H1 (cell line): ENCODE data around the gene ATP8B2. TPM values are rescaled to one million over a fixed set of nuclear protein-coding genes. Genes with fewer than 3 reads are reported as not detected.

Experiments used
- CTCF ChIA-PET: fragments of 300-600 bp; sonication (Branson Sonifier 250); formaldehyde crosslinking; loops from one replicate; lab custom pipeline; 2021; ENCODE audit not compliant: partially characterized antibody; lab: Charles Lee
- POLR2A ChIA-PET: fragments of 300-600 bp; sonication (Branson Sonifier 250); formaldehyde crosslinking; loops from one replicate; lab custom pipeline; 2021; ENCODE audit warnings: inconsistent platforms; ENCODE audit not compliant: partially characterized antibody; lab: Charles Lee
- DNase-seq, 2 experiments: peaks; one replicate each; pipeline versions ENCODE4 v3.0.0 to v3.0.0-alpha.2; 2010 to 2022; ENCODE audit warnings: low spot score in 2 of 2, low read depth in 1 of 2, mixed read lengths in 1 of 2
- FAIRE-seq: peaks from 2 replicates; lab custom pipeline; 2011; peaks lifted over from hg19 to GRCh38; lab: Jason Lieb, UNC
- H2AFZ ChIP-seq: 2 replicates; pipeline ENCODE4 v1.8.1; 2012; ENCODE audit warnings: low read length, inconsistent platforms
- H2AK5ac ChIP-seq: 2 replicates; pipeline ENCODE4 v1.6.1; 2013; ENCODE audit warnings: low read depth, low read length
- H2BK120ac ChIP-seq: replicated peaks from 2 replicates; pipeline ENCODE3; 2013; ENCODE audit warnings: low read depth, low read length, inconsistent platforms
- H2BK12ac ChIP-seq: 2 replicates; pipeline ENCODE4 v1.6.1; 2013; ENCODE audit warnings: low read depth, low read length
- H2BK15ac ChIP-seq: 2 replicates; pipeline ENCODE4 v1.6.1; 2013; ENCODE audit warnings: low read length
- H2BK20ac ChIP-seq: 2 replicates; pipeline ENCODE4 v1.6.1; 2013; ENCODE audit warnings: low read length
- H2BK5ac ChIP-seq: 2 replicates; pipeline ENCODE4 v1.6.1; 2013; ENCODE audit warnings: low read depth, low read length
- H3K14ac ChIP-seq: 2 replicates; pipeline ENCODE4 v1.6.1; 2013; ENCODE audit warnings: inconsistent platforms; ENCODE audit not compliant: insufficient read length
- H3K18ac ChIP-seq: 2 replicates; pipeline ENCODE4 v1.6.1; 2013; ENCODE audit warnings: low read length; ENCODE audit errors: extremely low read depth
- H3K23ac ChIP-seq: 2 replicates; pipeline ENCODE4 v1.6.1; 2013; ENCODE audit warnings: inconsistent platforms; ENCODE audit not compliant: insufficient read length
- H3K23me2 ChIP-seq: 2 replicates; pipeline ENCODE4 v1.6.1; 2013; ENCODE audit warnings: low read depth, low read length
- H3K27ac ChIP-seq: 2 replicates; pipeline ENCODE4 v1.6.1; 2011; ENCODE audit warnings: low read depth, low read length, inconsistent platforms
- H3K27me3 ChIP-seq, 4 experiments: replicated peaks in 1 of 4; 1 replicate in 1 of 4; 2 replicates in 3 of 4; pipeline versions ENCODE4 v1.6.1 to v1.8.1; 2011 to 2013; ENCODE audit warnings: low read length in 3 of 4, mild to moderate bottlenecking in 3 of 4, inconsistent platforms in 2 of 4, mixed read lengths in 2 of 4, moderate library complexity in 1 of 4; ENCODE audit not compliant: control insufficient read depth in 3 of 4, insufficient read depth in 3 of 4; ENCODE audit errors: extremely low read depth in 1 of 4
- H3K36me3 ChIP-seq, 4 experiments: 2 replicates each; pipeline versions ENCODE4 v1.6.1 to v1.8.1; 2011 to 2013; ENCODE audit warnings: mild to moderate bottlenecking in 4 of 4, low read length in 3 of 4, moderate library complexity in 2 of 4, control low read depth in 1 of 4, inconsistent platforms in 1 of 4; ENCODE audit not compliant: insufficient read depth in 4 of 4, control insufficient read depth in 2 of 4
- H3K4ac ChIP-seq: replicated peaks from 2 replicates; pipeline ENCODE3; 2013; ENCODE audit warnings: low read length, low read depth, mixed read lengths, inconsistent platforms; ENCODE audit not compliant: insufficient read length
- H3K4me1 ChIP-seq, 4 experiments: replicated peaks in 1 of 4; 1 replicate in 1 of 4; 2 replicates in 3 of 4; pipeline versions ENCODE4 v1.6.1 to v1.8.1; 2011 to 2013; ENCODE audit warnings: low read length in 3 of 4, inconsistent platforms in 2 of 4, mixed read lengths in 1 of 4; ENCODE audit not compliant: insufficient read depth in 4 of 4, control insufficient read depth in 3 of 4
- H3K4me2 ChIP-seq, 2 experiments: 2 replicates each; pipeline versions ENCODE4 v1.6.1 to v1.8.1; 2011 to 2013; ENCODE audit warnings: low read depth in 2 of 2, low read length in 2 of 2, control low read depth in 1 of 2, inconsistent platforms in 1 of 2, mild to moderate bottlenecking in 1 of 2; ENCODE audit not compliant: insufficient read depth in 1 of 2
- H3K4me3 ChIP-seq, 4 experiments: fragments of 200-600, 300-600 bp in 1 of 4; sonication (generic), shearing (Covaris generic), sonication (Bioruptor Twin) in 1 of 4; 2 replicates each; pipeline versions ENCODE4 v1.5.1 to v1.8.1; 2011 to 2016; ENCODE audit warnings: low read length in 4 of 4, low read depth in 3 of 4, control low read depth in 2 of 4, inconsistent platforms in 2 of 4, mild to moderate bottlenecking in 2 of 4, mixed read lengths in 1 of 4, moderate library complexity in 1 of 4; ENCODE audit not compliant: insufficient read depth in 2 of 4; ENCODE audit errors: extremely low read depth in 1 of 4
- H3K56ac ChIP-seq: replicated peaks from 2 replicates; pipeline ENCODE3; 2013; ENCODE audit warnings: low read depth, mild to moderate bottlenecking, mixed read lengths, low read length, inconsistent platforms; ENCODE audit not compliant: insufficient read length
- H3K79me1 ChIP-seq: 2 replicates; pipeline ENCODE4 v1.6.1; 2013; ENCODE audit warnings: low read depth, low read length, control low read depth
- H3K79me2 ChIP-seq, 2 experiments: 2 replicates each; pipeline versions ENCODE4 v1.6.1 to v1.8.1; 2012 to 2013; ENCODE audit warnings: low read length in 2 of 2, mild to moderate bottlenecking in 2 of 2, inconsistent platforms in 1 of 2; ENCODE audit not compliant: insufficient read depth in 2 of 2, control insufficient read depth in 1 of 2
- H3K9ac ChIP-seq, 4 experiments: replicated peaks in 1 of 4; 1 replicate in 1 of 4; 2 replicates in 3 of 4; pipeline versions ENCODE4 v1.6.1 to v1.8.1; 2011 to 2013; ENCODE audit warnings: low read depth in 3 of 4, low read length in 3 of 4, control low read depth in 2 of 4, mild to moderate bottlenecking in 2 of 4, moderate library complexity in 2 of 4, inconsistent platforms in 1 of 4; ENCODE audit errors: extremely low read depth in 1 of 4
- H3K9me3 ChIP-seq, 2 experiments: 2 replicates each; pipeline versions ENCODE4 v1.6.1 to v1.8.1; 2012 to 2013; ENCODE audit warnings: mild to moderate bottlenecking in 2 of 2, moderate library complexity in 2 of 2, control low read depth in 1 of 2, inconsistent platforms in 1 of 2, low read depth in 1 of 2, low read length in 1 of 2, mixed read lengths in 1 of 2; ENCODE audit not compliant: insufficient read depth in 2 of 2
- H4K20me1 ChIP-seq, 2 experiments: replicated peaks in 1 of 2; 2 replicates each; pipeline versions ENCODE3 to v1.8.1; 2011 to 2013; ENCODE audit warnings: inconsistent platforms in 2 of 2, low read length in 2 of 2, mild to moderate bottlenecking in 1 of 2; ENCODE audit not compliant: insufficient read depth in 2 of 2, control insufficient read depth in 1 of 2
- H4K5ac ChIP-seq: 2 replicates; pipeline ENCODE4 v1.6.1; 2013; ENCODE audit warnings: low read length, low read depth, mixed read lengths, inconsistent platforms; ENCODE audit not compliant: insufficient read length
- H4K8ac ChIP-seq: 2 replicates; pipeline ENCODE4 v1.8.0; 2013; ENCODE audit warnings: mild to moderate bottlenecking, moderate library complexity, low read length, inconsistent platforms; ENCODE audit not compliant: insufficient read depth; ENCODE audit errors: extremely low read depth
- H4K91ac ChIP-seq: replicated peaks from 2 replicates; pipeline ENCODE3; 2013; ENCODE audit warnings: low read length, mixed read lengths, inconsistent platforms; ENCODE audit not compliant: insufficient read length
- BRCA1 ChIP-seq: IDR thresholded peaks from 2 replicates; pipeline ENCODE4 v1.6.1; 2012; ENCODE audit warnings: low read depth, low read length, improper control_type of control experiment
- HDAC2 ChIP-seq, 2 experiments: fragments of 300-600 bp in 1 of 2; sonication (generic) in 1 of 2; IDR thresholded peaks; 2 replicates each; pipeline ENCODE4 v1.6.1; 2011 to 2012; ENCODE audit warnings: low read depth in 2 of 2, low read length in 2 of 2, mild to moderate bottlenecking in 2 of 2, moderate library complexity in 2 of 2, borderline replicate concordance in 1 of 2, inconsistent platforms in 1 of 2
- NRF1 ChIP-seq: IDR thresholded peaks from 2 replicates; pipeline ENCODE4 v1.6.1; 2011; ENCODE audit warnings: mild to moderate bottlenecking, low read depth, low read length, improper control_type of control experiment
- POLR2AphosphoS5 ChIP-seq: IDR thresholded peaks from 2 replicates; pipeline ENCODE4 v1.6.1; 2011; ENCODE audit warnings: low read depth, low read length
- SRF ChIP-seq: IDR thresholded peaks from 2 replicates; pipeline ENCODE4 v1.6.1; 2011; ENCODE audit warnings: mild to moderate bottlenecking, low read depth, low read length, moderate library complexity
- SUZ12 ChIP-seq: fragments of 200-600 bp; sonication (generic); IDR thresholded peaks from 2 replicates; pipeline ENCODE4 v1.6.1; 2012; ENCODE audit warnings: mild to moderate bottlenecking, inconsistent platforms, low read length, moderate library complexity, mixed read lengths
- ZNF274 ChIP-seq: IDR thresholded peaks from 2 replicates; pipeline ENCODE4 v1.7.0; 2012; ENCODE audit warnings: low read length, borderline replicate concordance; ENCODE audit errors: extremely low read depth
- WGBS, 2 experiments: shearing (Covaris generic) in 1 of 2; methylation state at CpG; one replicate each; pipeline versions ENCODE4 v1.1.6 to v1.1.7; 2013 to 2015; ENCODE audit warnings: low lambda C conversion rate in 2 of 2, mixed read lengths in 2 of 2, inconsistent platforms in 1 of 2, low coverage in 1 of 2, missing lambda C conversion rate in 1 of 2; ENCODE audit not compliant: insufficient replicate concordance in 2 of 2, insufficient coverage in 1 of 2, insufficient read length in 1 of 2; ENCODE audit errors: extremely low coverage in 1 of 2, missing lambda C conversion rate in 1 of 2; 5-methylcytosine and 5-hydroxymethylcytosine counted together
- polyA plus RNA-seq, 7 experiments: library from polyadenylated mRNA; depleted of rRNA in 3 of 7; stranded (reverse) in 5 of 7; unstranded in 2 of 7; fragments of >200 nt in 5 of 7; fragments of 200-250 nt in 2 of 7; gene quantifications; 1 replicate in 5 of 7; 2 replicates in 1 of 7; 4 replicates in 1 of 7; pipeline versions ENCODE4 v1.2.1 to v1.2.3, GENCODE V29; 2011 to 2013; ENCODE audit warnings: missing spikeins in 2 of 7, mixed read lengths in 2 of 7
- total RNA-seq: library from RNA; stranded (reverse); fragmentation: NEBNext Ultra II Directional; extraction: Animal tissue kit (Norgen Biotek cat#: 25700); gene quantifications from 2 replicates; pipeline ENCODE4 v1.2.1, GENCODE V29; 2021

Gene ATP8B2
- total and polyA plus RNA-seq, 2 of the 8 experiments (the other 6 are each of a cell fraction or from before 2014, with no cell fraction given), result 61.4 to 70.1 TPM

- no peak overlapping the region for H3K27ac ChIP-seq
- H2AK5ac ChIP-seq, result no peak overlapping the region
- no peak overlapping the region for H4K91ac ChIP-seq
- H3K9me3 ChIP-seq, result no peaks in the 10 kb centered on the region
- ChIA-PET POLR2A (interaction anchor here (0.6 to 1.4 kb wide), 4 partner anchors 15 to 524 kb away, joined by 3 to 4 read pairs (median 3); no protein-coding TSS in a partner anchor), CTCF (interaction anchor here (0.9 to 27.5 kb wide), 5 partner anchors 23 to 196 kb away, joined by 3 to 507 read pairs (median 10); partner anchors contain the start of genes AQP10 and ATP8B2)
- peaks cover 15% of the 10 kb centered on the region; the same call in 1 of the 2 replicates for H3K23me2 ChIP-seq
- no peak overlapping the region for H3K56ac ChIP-seq
- H2BK12ac ChIP-seq, result no peak overlapping the region
- 83% methylated on average over 4 of the region's 4 CpGs; no CpG with 5 or more reads in 1 of the 2 experiments for WGBS, 2 experiments
- no peak overlapping the region for H3K4me3 ChIP-seq
- no peaks in the 10 kb centered on the region for H3K79me2 ChIP-seq
- peaks cover 11 to 32% (median 18%) of the 10 kb centered on the region in 4 experiments for H3K36me3 ChIP-seq
- peaks cover 0 to 13% (median 5%) of the 10 kb centered on the region in 4 experiments; a peak in 4 of 7 replicates for H3K4me1 ChIP-seq
- no peak overlapping the region for H3K4me2 ChIP-seq
- DNase-seq (no peak), FAIRE-seq (no peak)
- peaks cover 0 to 5% of the 10 kb centered on the region in 2 experiments for H4K20me1 ChIP-seq
- no peak overlapping the region for H2AFZ ChIP-seq
- no peak overlapping the region for H2BK5ac ChIP-seq
- no peak for TF ChIP-seq ZNF274
- TF ChIP-seq NRF1, result no peak
- no peak for TF ChIP-seq BRCA1
- no peak for TF ChIP-seq POLR2AphosphoS5
- no peak for TF ChIP-seq SUZ12
- TF ChIP-seq HDAC2 (IDR thresholded peaks at IDR 0.05; ENCODE audit: borderline replicate concordance in 1 of 2, low read depth in 2 of 2, low read length in 2 of 2), result no peak
- no peak for TF ChIP-seq SRF
- H3K23ac ChIP-seq, result no peak overlapping the region
- no peak overlapping the region for H4K8ac ChIP-seq
- no peak overlapping the region for H2BK15ac ChIP-seq
- no peak overlapping the region for H3K4ac ChIP-seq
- H3K18ac ChIP-seq, result no peak overlapping the region
- no peak overlapping the region for H2BK20ac ChIP-seq
- no peak overlapping the region for H3K14ac ChIP-seq
- peaks cover 0 to 7% (median 4%) of the 10 kb centered on the region in 4 experiments; a peak in 4 of 7 replicates for H3K27me3 ChIP-seq
- H2BK120ac ChIP-seq, result no peak overlapping the region
- H4K5ac ChIP-seq, result no peak overlapping the region
- no peak overlapping the region for H3K9ac ChIP-seq
- H3K79me1 ChIP-seq, result no peaks in the 10 kb centered on the region; the same call in 1 of the 2 replicates
Measured at GRCh38 chr1:154350383-154350782, 25.1 kb downstream of the ATP8B2 start.
